Inflammatory macrophage treated with lipopolysaccharide for 4 hours (primary cell): ENCODE measurements around the gene PTPRCAP.
"Not testable (repeated sequence)": the region's sequence is repeated elsewhere in the genome, so short reads cannot be mapped to it uniquely, and the experiment has no call there.

Experiments
- DNase-seq: peaks from one replicate; pipeline ENCODE4 v3.0.0-alpha.2; 2020

The PTPRCAP gene

DNA sequence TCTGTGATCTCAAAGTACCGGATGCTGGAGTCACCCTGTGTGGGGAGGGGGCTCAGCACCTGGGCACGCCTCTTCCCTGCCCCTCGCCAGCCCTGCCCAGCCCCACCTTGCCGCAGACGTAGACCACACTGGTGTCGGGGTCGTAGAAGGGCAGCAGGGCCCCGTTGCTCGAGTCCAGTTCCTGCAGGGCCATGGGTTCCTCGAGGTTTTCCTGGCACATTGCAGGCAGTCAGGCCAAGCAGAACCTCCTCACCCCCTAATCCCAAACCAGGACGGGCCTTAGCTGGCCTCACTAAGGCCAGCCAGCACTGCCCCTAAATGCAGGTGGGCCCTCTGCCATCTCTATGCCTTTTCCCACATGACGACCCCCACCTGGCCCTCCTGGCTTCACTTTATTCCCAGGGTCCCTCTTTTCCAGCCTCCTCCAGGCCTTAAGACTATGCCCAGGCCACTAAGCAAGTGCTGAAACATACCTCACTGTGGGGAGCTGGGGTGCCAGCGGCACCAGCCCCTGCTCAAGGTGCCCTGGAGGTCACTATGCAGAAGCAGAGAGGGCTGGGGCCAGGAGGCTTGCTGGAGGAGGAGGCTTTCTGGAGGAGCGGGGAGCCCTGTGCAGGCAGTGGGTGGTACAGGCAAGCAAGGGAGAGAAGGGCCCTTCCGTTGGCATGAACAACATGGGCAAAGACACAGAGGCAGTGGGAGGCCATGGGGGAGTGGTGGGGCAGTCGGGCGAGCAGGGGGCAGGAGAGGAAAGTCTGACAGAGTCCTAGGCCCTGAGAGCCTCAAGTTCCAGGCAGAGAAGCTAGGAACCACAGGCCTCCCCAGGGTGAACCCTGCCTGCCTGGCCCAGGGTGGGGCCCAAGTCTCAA is 3.0 kb upstream of the PTPRCAP start:
- DNase-seq, result no peak

DNA sequence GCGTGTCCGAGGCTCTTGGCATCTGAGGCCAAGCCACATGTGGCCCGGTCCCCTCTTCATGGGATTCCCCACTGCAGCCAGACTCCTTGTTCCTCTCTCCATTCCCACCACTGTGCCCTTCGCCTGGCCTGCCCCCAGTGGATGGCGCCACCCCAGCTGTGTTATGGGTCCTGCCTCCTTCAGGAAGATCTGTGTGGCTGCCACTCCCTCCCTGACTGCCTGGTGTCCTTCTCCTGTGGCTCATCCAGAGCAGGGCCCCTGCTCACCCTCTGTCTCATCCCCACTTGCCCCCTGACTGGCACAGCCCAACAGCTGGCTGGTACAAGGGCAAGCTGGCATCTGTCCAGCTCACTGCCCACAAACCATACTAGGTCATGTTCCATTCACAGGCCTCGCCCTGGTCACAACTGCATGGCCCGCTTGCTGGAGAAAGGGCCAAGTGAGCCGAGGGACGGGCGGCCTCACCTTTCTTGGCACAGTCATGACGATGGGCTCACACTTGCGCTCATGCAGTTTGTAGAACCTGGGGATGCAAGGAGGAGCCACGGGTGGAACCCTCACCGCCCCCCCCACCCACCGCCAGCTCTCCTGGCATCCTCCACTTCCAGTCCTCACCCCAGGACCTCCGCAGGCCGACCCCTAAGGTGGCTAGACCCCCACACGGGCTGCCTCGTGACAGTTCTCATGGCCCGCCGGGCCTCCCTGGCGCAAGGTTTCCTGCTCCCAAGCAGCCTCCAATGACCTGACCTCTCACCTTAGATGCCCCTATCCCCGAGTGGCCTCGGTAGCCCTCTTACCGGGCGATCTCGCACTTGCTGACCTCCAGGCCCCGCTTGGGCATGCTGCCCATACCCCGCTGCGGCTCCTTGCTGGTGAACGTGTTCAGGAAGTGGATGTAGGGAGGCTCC is 2.1 kb upstream of the PTPRCAP start:
- DNase-seq, result peak; percentile 56

- DNase-seq, result no peak
Observed at GRCh38 chr11:67438158-67438902, 848 bp upstream of the PTPRCAP start.

DNA sequence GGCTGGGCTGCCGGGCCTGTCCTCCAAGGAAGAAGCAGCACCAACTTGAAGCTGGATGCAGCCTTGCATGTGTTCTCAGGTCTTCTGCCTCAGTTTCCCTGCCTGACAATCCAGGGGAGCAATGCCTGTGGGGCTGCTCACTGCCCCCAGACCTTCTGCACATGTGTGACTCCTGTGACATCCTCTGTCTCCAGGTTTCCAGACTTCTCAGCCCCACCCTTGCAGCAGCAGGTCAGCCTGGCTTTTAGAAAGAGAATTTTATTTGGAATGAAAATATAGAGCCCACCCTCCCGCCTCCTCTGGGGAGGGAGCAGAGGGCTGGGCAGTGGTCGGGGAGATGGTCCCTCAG is 301 bp upstream of the PTPRCAP start:
- DNase-seq, result no peak

GRCh38 chr11:67436459-67437081 is 912 bp downstream of the PTPRCAP start:
- DNase-seq, result no peak

GRCh38 chr11:67435727-67436458 is 1.6 kb downstream of the PTPRCAP start:
- DNase-seq, result no peak

- DNase-seq, result no peak
Observed at GRCh38 chr11:67435031-67435726, 2.3 kb downstream of the PTPRCAP start.

DNA sequence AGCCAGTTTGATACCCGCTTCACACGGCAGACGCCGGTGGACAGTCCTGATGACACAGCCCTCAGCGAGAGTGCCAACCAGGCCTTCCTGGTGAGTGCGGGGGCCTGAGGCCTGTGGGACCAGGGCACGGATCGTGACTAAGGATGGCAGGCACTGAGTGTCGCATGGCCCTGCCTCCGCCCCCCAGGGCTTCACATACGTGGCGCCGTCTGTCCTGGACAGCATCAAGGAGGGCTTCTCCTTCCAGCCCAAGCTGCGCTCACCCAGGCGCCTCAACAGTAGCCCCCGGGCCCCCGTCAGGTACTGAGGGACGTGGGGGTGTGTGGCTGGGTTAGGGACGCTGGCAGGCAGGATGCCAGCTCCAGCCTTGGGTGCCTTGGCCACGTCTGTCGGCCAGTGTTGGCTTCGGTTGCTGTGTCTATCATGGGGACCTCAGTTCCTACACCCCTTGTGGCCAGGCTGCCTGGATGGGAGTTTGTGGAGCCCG is 3.0 kb downstream of the PTPRCAP start:
- DNase-seq, result no peak

DNA sequence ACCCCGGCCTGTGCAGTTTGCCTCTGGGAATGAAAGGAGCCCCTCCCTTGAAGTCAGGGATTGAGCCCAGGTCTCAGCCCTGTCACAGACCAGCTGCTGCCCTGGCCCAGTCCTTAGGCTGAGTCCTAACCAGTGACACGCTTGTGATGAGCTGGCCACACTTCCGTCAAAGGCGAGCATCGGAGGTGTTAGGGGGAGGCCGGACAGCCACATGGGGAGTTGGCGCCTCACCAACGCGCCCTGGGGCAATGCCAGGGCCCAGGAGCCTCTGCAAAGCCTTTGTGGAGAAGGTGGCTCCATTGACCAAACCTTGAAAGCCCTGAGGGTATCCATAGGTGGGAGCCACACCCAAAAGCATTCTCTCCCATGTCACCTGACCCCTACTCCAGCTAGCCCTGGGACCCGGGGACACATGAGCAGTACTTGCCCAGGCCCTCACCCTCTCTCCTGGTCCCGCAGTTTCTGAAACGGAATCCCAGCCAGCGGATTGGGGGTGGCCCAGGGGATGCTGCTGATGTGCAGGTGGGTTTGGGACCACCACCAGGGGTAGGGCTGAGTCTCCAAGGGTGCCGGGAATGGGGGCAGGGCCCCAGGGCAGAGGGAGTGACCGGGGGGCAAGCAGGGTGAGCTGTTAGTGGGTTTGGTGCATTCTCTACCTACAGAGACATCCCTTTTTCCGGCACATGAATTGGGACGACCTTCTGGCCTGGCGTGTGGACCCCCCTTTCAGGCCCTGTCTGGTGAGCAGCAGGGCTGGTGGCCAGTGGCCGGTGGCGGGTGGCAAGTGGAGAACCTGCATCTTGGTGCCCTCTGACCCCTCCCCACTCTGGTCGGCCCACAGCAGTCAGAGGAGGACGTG is 3.7 kb downstream of the PTPRCAP start:
- no peak for DNase-seq

- no peak for DNase-seq
Observed at GRCh38 chr11:67432655-67433349, 4.7 kb downstream of the PTPRCAP start.

GRCh38 chr11:67431346-67432249 is 5.9 kb downstream of the PTPRCAP start:
- DNase-seq, result no peak

GRCh38 chr11:67429722-67430121 is 7.8 kb downstream of the PTPRCAP start:
- DNase-seq, result no peak

DNA sequence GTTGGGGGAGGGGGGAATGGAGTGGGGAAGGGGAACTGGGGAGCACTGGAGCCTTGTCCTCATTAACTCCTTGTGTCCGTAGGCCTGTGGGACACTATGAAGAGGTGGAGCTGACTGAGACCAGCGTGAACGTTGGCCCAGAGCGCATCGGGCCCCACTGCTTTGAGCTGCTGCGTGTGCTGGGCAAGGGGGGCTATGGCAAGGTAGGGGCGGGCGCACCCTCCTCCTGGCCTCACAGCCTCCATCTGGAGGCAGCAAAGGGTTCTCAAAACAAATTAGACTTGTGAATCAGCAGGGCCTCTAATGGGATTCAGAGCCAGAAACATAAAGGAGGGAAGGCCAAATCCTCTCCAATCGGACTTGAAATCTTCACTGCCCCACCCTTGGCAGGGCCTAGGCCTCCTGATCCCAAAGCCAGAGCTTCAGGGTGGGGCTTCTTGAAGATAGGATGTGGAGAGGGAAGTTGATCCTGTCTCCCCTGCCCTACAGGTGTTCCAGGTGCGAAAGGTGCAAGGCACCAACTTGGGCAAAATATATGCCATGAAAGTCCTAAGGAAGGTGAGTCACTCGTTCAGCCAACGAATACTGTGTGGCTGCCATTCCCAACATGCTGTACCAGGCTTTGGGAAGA is 8.3 kb downstream of the PTPRCAP start:
- no peak for DNase-seq

DNA sequence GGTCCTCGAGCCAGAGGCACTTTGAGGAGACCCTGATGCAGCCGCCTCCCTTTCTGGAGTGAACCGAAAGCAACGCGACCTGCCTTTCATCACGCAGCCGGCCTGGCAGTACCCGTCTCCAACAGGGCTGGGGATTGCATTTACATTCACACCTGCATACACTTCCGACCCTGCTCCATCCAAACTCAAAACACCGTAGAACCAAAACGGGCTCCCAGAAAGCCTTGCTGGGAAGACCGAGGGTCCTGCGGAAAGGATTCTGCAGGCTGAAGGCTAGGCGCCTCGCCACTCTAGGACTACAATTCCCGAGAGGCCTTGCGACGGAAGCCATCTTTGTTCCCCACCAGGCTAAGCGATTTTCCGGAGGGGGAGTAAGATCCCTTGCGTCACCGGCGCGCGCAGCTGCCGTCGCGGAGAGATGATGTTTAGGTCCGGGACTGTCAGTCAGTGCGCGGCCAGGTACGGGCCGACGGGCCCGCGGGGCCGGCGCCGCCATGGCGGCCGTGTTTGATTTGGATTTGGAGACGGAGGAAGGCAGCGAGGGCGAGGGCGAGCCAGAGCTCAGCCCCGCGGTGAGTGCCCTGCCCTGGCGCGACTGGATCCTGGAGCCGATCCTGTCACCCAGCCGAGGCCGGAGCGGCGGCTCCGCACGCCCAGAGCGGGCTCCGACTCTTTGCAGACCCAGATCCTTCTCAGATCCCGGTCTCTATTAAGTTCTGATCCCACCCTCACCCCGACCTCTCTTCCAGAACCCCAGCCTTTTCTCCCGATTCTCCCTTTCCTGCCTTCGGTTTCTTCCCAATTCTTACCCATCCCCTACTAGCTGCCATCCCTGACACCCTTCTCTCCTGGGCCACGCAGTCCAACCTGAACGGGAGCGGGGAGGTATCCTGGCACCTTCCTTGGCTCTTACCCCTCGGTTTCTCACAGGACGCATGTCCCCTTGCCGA is 9.2 kb downstream of the PTPRCAP start, which contains the start of gene RPS6KB2:
Gene RPS6KB2, plus strand, starts transcription at position 443 of the 950 bp plus-strand sequence. Its CDS starts 52 bp downstream, at position 495.
- peak; percentile 97 for DNase-seq

- DNase-seq, result not testable (repeated sequence)
Observed at GRCh38 chr11:67427364-67427859, 10.1 kb downstream of the PTPRCAP start.

- no peak for DNase-seq
Observed at GRCh38 chr11:67423891-67424613, 13.4 kb downstream of the PTPRCAP start.
